Omental fat pad (tissue), 4 donors: Measurements from ENCODE around the gene GRID1. TPM values are rescaled to one million over a fixed set of nuclear protein-coding genes. Genes with fewer than 3 reads are reported as not detected.

Source experiments
- ATAC-seq: fragments of 150-250 bp; one replicate; pipeline ENCODE4 v1.9.1; 2016; ENCODE audit warnings: mild to moderate bottlenecking, moderate library complexity; ENCODE audit not compliant: low FRiP score
- DNase-seq: peaks from one replicate; pipeline ENCODE4 v3.0.0-alpha.2; 2019; ENCODE audit warnings: low spot score
- CTCF ChIP-seq, 3 donors: fragments of 450-650 bp; IDR thresholded peaks; one replicate each; pipeline ENCODE4 v1.5.1; 2016 to 2017; ENCODE audit warnings: antibody characterized with exemption in 3 of 3, mild to moderate bottlenecking in 3 of 3, moderate library complexity in 2 of 3
- total RNA-seq, 4 donors: library from RNA; depleted of rRNA; stranded (reverse); fragments of >200 nt; gene quantifications; one replicate each; pipeline ENCODE4 v1.1.0, GENCODE V29; 2016

The GRID1 gene
- total RNA-seq, 4 donors from 2014 or later, result 1.5 to 3.5 (median 2.4) TPM

- ATAC-seq (no peak), DNase-seq (no peak)
- no peak for TF ChIP-seq CTCF (IDR thresholded peaks at IDR 0.05)
Measured at GRCh38 chr10:85767891-85768290, 598.7 kb downstream of the GRID1 start.

DNA sequence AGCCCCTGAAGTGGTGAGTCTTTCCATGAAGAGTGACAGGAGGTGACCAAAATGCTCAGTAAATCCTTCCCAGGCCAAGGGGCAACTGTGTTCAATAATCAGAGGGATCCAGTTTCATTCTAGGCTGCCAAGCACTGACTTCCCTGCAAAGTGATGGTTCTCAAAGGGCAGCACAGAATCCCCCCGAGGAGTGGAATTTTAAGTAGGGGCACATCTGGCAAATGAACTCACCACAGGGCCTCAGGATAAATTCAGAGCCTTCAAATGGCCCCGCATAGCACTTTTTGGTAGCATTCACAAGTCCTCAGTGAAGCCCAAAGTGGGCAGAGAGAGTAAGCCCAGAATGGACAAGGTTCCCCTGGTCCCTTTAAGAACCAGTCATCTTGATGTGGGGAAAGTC, 602.5 kb downstream of the GRID1 start:
- no peak for TF ChIP-seq CTCF (IDR thresholded peaks at IDR 0.05)
- ATAC-seq (no peak), DNase-seq (no peak)

- no peak for TF ChIP-seq CTCF (IDR thresholded peaks at IDR 0.05)
- DNase-seq, result no peak
Measured at GRCh38 chr10:85761906-85762445, 604.6 kb downstream of the GRID1 start.

DNA sequence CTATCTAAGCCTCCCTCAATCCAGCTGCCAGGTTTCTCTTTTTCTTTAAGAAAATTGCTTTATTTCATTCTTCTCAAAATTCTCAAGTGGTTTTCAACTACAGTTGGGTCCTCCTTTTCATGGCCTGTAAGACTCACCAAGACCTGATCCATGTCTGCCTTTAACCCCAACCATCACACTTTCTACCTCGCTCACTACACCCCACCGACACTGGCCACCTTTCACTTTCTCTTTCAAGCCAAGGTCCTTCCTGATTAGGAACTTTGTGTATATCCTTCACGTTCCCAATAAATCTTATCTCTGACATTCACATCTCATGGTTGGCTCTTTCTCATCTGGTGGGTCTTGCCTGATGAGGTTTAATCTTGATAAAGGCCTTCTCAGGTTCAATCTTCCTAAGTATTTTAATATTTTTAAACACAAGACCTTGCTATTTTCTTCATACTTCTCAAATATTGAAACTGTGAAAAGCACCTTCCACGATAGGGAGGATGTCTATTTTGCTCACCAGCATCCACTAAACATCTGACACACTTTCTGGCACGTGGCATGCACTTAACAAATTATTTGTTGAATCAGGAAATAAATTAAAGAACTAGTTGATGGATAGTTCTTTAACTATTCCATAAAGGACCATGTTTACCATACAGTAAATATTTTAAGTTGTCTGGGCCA, 624.8 kb downstream of the GRID1 start:
- ATAC-seq (no peak), DNase-seq (no peak)
- no peak for TF ChIP-seq CTCF (IDR thresholded peaks at IDR 0.05)

More at GRCh38 chr10:85761906-85762445, 604.6 kb downstream of the GRID1 start:
- ATAC-seq, result no peak

DNA sequence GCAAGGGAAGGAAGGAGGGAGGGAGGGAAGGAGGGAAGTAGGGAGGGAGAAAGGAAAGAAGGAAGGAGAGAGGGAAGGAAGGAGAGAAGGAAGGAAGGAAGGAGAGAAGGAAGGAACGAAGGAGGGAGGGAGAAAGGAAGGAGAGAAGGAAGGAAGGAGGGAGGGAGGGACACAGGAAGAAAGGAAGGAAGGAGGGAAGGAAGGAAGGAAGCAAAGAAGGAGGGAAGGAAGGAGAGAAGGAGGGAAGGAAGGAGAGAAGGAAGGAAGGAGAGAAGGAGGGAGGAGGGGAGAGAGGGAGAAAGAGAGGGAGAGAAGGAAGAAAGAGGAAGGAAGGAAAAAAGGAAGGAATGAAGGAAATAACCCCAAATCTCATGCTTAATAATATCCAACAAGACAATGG, 630.6 kb downstream of the GRID1 start:
- DNase-seq, result no peak
- TF ChIP-seq CTCF (IDR thresholded peaks at IDR 0.05), result no peak
- ATAC-seq, result no peak

- ATAC-seq, result no peak
- TF ChIP-seq CTCF (IDR thresholded peaks at IDR 0.05), result no peak
- no peak for DNase-seq
Measured at GRCh38 chr10:85734791-85735190, 631.8 kb downstream of the GRID1 start.

GRCh38 chr10:85724215-85724614, 642.4 kb downstream of the GRID1 start:
- DNase-seq, result no peak
- no peak for TF ChIP-seq CTCF (IDR thresholded peaks at IDR 0.05)
- ATAC-seq, result no peak
